ENCODE results near the gene SDK2. TPM values are rescaled to one million over a fixed set of nuclear protein-coding genes. Genes with fewer than 3 reads are reported as not detected.

Gene SDK2
- total RNA-seq, 2 donors from 2014 or later = 16.5 to 26.3 TPM

DNA sequence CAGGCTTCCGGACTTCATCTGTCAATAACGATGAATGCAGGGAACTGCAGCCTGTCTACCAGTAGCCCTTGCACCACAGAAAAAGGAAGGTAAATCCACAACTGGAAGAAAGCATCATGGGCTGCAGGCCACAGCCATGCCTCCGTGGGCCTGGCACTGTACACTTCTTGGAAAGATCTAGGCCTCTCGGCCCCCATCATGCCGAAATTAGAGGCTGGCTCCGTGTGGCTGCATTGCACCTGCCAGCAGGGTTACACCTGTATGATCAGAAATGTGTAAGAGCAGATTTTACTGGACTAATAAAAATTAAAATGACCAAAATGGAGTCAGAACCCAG, 52.2 kb downstream of the SDK2 start:
- intact Hi-C loops (cut with DNase I) = no loop called here
- DNase-seq (ENCODE audit: low spot score) = no peak
- TF ChIP-seq, protein P1, sequence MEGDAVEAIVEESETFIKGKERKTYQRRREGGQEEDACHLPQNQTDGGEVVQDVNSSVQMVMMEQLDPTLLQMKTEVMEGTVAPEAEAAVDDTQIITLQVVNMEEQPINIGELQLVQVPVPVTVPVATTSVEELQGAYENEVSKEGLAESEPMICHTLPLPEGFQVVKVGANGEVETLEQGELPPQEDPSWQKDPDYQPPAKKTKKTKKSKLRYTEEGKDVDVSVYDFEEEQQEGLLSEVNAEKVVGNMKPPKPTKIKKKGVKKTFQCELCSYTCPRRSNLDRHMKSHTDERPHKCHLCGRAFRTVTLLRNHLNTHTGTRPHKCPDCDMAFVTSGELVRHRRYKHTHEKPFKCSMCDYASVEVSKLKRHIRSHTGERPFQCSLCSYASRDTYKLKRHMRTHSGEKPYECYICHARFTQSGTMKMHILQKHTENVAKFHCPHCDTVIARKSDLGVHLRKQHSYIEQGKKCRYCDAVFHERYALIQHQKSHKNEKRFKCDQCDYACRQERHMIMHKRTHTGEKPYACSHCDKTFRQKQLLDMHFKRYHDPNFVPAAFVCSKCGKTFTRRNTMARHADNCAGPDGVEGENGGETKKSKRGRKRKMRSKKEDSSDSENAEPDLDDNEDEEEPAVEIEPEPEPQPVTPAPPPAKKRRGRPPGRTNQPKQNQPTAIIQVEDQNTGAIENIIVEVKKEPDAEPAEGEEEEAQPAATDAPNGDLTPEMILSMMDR (IDR thresholded peaks at IDR 0.05) = no peak
- TF ChIP-seq POLR2A (IDR thresholded peaks at IDR 0.05) = no peak
- TF ChIP-seq POLR2AphosphoS5 (IDR thresholded peaks at IDR 0.05) = no peak
- H3K27ac ChIP-seq = no peak overlapping the region
- no peak overlapping the region for H3K4me3 ChIP-seq
- H3K27me3 ChIP-seq (replicated peaks; ENCODE audit: insufficient read depth) = no peaks in the 10 kb centered on the region
- 64% methylated on average over 6 of the region's 6 CpGs for WGBS
- no peaks in the 10 kb centered on the region for H3K4me1 ChIP-seq (replicated peaks)
- no peaks in the 10 kb centered on the region for H3K9me3 ChIP-seq
- H3K36me3 ChIP-seq = no peaks in the 10 kb centered on the region

DNA sequence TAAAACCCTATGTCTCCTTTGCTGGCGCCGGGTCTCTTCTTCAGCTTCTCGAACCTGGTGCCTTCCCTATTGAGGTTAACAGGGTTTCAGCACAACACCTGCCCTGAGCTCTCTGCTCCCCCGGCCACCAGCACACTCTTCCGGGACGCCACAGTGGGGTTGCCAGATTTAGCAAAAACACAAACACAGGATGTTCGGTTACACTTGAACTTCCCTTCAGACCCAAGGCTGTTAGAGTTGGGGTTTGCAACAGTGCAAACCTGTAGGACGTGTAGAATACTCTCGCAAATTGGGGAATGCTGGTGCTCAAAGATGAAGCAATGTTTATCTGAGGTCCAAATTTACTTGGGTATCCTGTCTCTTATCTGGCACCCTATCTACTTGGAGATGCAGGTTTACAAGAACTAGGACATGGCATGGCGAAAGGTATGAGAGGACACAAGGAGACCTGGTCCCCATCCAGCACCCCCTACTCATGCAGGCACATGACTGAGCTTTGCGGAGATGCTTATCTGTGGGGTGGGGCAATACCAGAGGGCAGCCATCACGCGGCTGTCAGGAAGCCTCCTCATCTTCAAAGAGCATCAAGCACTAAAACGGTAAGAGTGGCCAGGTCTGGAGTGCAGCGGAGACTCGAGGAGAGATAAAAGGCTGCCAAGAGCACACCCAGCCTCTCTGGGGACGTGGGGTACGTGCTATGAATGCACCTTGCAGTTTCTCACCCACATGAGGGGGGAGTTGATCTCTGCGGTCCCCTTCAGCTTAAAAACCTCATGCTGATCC, 52.8 kb downstream of the SDK2 start:
- Histone ChIP-seq H3K27ac (no peak overlapping the region), H3K4me1 (replicated peaks) (no peaks in the 10 kb centered on the region), H3K9me3 (no peaks in the 10 kb centered on the region), H3K36me3 (no peaks in the 10 kb centered on the region), H3K27me3 (replicated peaks; ENCODE audit: insufficient read depth) (no peaks in the 10 kb centered on the region), H3K4me3 (no peak overlapping the region)
- TF ChIP-seq, protein P1 (IDR thresholded peaks at IDR 0.05) = no peak
- no peak for TF ChIP-seq POLR2AphosphoS5 (IDR thresholded peaks at IDR 0.05)
- TF ChIP-seq POLR2A (IDR thresholded peaks at IDR 0.05) = no peak
- no peak for DNase-seq (ENCODE audit: low spot score)
- 64% methylated on average over 19 of the region's 19 CpGs for WGBS
- intact Hi-C loops (cut with DNase I) = no loop called here

DNA sequence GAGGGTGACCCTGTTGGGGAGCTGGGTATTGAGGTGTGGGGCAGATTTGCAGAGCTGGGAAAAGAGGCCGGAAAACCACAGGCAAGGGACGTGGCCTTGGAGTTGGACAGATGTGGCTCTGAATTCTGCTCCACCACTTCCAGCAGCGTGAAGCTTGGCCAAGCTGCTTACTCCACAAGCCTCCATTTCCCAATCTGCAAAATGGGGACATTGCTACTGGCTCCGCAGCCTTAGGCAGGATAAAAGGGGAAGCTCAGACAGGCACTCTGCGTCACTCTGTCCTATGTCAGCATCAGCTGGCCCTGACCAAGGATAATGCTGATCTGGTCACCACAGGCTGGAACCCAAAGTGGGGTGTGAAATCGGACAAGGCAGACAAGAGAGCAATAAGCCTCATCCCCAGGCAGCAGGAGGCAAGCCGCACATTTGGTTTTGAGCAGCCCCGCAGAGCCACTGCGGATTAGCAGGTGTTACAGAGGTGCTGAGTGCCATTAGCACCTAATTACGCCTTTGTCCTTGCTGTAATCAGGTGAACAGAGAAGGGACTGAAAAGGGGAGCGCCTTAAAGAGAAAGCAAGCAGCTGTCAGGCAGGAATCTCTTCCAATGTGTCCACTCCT, 54.8 kb downstream of the SDK2 start:
- Histone ChIP-seq H3K9me3 (no peaks in the 10 kb centered on the region), H3K27me3 (replicated peaks; ENCODE audit: insufficient read depth) (no peaks in the 10 kb centered on the region), H3K36me3 (no peaks in the 10 kb centered on the region), H3K4me1 (replicated peaks) (no peaks in the 10 kb centered on the region), H3K4me3 (no peak overlapping the region), H3K27ac (no peak overlapping the region)
- 94% methylated on average over 11 of the region's 11 CpGs for WGBS
- TF ChIP-seq POLR2AphosphoS5 (IDR thresholded peaks at IDR 0.05) = no peak
- TF ChIP-seq POLR2A (IDR thresholded peaks at IDR 0.05) = no peak
- TF ChIP-seq, protein P1 (IDR thresholded peaks at IDR 0.05) = no peak
- no peak for DNase-seq (ENCODE audit: low spot score)
- intact Hi-C loops (cut with DNase I) = no loop called here

DNA sequence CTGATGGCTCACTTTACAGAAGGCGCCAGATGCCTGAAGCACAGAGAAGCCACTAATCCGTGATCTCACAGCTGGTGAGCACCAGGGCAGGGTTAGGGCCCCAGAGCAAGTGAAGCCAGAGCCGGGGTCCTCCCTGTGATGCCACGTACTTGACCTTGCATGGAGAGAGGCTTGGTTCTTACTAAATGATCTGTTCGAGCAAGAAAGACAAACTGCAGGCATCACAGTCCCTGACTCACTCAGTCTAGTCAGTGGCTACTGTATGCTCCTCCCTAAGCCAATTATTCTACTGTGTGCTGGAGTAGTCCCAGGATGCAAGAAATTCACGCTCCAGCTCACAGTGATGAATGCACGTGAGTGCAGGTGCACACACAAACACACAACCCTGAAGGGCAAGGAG, 55.4 kb downstream of the SDK2 start:
- no peaks in the 10 kb centered on the region for H3K9me3 ChIP-seq
- 87% methylated on average over 7 of the region's 7 CpGs for WGBS
- no peak for DNase-seq (ENCODE audit: low spot score)
- no peaks in the 10 kb centered on the region for H3K36me3 ChIP-seq
- no peaks in the 10 kb centered on the region for H3K4me1 ChIP-seq (replicated peaks)
- TF ChIP-seq POLR2AphosphoS5 (IDR thresholded peaks at IDR 0.05) (no peak), POLR2A (IDR thresholded peaks at IDR 0.05) (no peak)
- TF ChIP-seq, protein P1 (IDR thresholded peaks at IDR 0.05) = no peak
- H3K27ac ChIP-seq = no peak overlapping the region
- intact Hi-C loops (cut with DNase I) = no loop called here
- H3K27me3 ChIP-seq (replicated peaks; ENCODE audit: insufficient read depth) = no peaks in the 10 kb centered on the region
- H3K4me3 ChIP-seq = no peak overlapping the region

Data from prostate gland (tissue), 2 donors.